ENCODE data around the gene ARID5B. TPM values are rescaled to one million over a fixed set of nuclear protein-coding genes. Genes with fewer than 3 reads are reported as not detected.

The ARID5B gene
- total and polyA plus RNA-seq, 2 of the 4 experiments (the other 2 are of a cell fraction): 41.0 to 125 TPM

DNA sequence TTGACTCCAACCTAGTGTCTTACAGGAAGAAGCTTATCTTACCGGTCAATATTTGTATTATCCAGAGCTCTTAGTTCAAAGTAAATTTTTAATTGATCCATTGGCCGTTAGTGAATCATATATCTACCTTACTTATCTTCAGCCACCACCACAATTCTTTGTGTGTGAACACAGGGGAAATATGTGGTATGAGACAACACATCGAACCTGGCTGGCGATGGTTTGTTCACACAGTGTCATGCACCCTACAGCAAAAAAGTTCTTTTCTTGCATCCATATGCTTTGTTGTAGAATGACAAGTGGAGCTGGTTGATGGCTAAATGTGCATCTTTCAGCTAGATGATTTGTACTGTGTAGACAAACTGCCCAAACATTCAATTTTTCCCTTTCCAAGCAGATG lies 65.8 kb downstream of the ARID5B start:
- POLR2A ChIA-PET (ENCODE audit: unreplicated experiment): interaction anchor here (0.6 kb wide), 1 partner anchor 37 kb away, joined by 3 read pairs; no protein-coding TSS in a partner anchor
- intact Hi-C loops (cut with micrococcal nuclease) (no loop called here), in situ Hi-C loops (cut with MboI; ENCODE audit: low sequenced_read_pairs) (no loop called here), dilution Hi-C loops (cut with HindIII; ENCODE audit: low sequenced_read_pairs, unreplicated experiment) (no loop called here)
- Histone ChIP-seq H3K9me3 (ENCODE audit: control insufficient read depth, insufficient read depth, low read length) (no peaks in the 10 kb centered on the region), H3K27ac (ENCODE audit: insufficient read depth, low read length) (no peak overlapping the region), H3K27me3 (ENCODE audit: control insufficient read depth, insufficient read depth, low read length) (no peaks in the 10 kb centered on the region), H3K79me1 (ENCODE audit: low read depth in 1 of 2, low read length in 2 of 2) (peaks cover 29 to 57% of the 10 kb centered on the region in 2 experiments), H4K8ac (ENCODE audit: low read depth in 2 of 2, low read length in 2 of 2) (no peak overlapping the region), H3K23ac (ENCODE audit: low read depth, low read length) (no peak overlapping the region), H4K20me1 (ENCODE audit: insufficient read depth, low read length) (peaks cover 3% of the 10 kb centered on the region; the same call in 1 of the 2 replicates), H2AK5ac (ENCODE audit: low read depth, low read length) (no peak overlapping the region), H3K14ac (replicated peaks; ENCODE audit: low read depth, low read length) (no peak overlapping the region), H3K9ac (ENCODE audit: low read depth, low read length) (no peak overlapping the region), H4K91ac (ENCODE audit: insufficient read depth, low read depth, low read length) (no peak overlapping the region), H3K9me1 (ENCODE audit: insufficient read depth, low read length) (peaks cover 13% of the 10 kb centered on the region), H2BK5ac (ENCODE audit: low read depth, low read length, poor library complexity, severe bottlenecking) (no peak overlapping the region), H2BK15ac (ENCODE audit: low read depth, low read length) (no peak overlapping the region), H2BK120ac (ENCODE audit: low read depth, low read length) (no peak overlapping the region), H3K4me3 (ENCODE audit: insufficient read depth, low read depth, low read length) (no peak overlapping the region), H3K18ac (ENCODE audit: low read depth, low read length) (no peak overlapping the region), H2AFZ (replicated peaks; ENCODE audit: low read length, poor library complexity) (no peak overlapping the region), H3K4me2 (ENCODE audit: low read depth, low read length) (no peak overlapping the region), H2BK20ac (ENCODE audit: low read depth, low read length) (no peak overlapping the region), H3K56ac (ENCODE audit: extremely low read depth, insufficient read depth, low read length) (no peak overlapping the region), H4K5ac (ENCODE audit: low read depth, low read length) (no peak overlapping the region), H2AK9ac (replicated peaks; ENCODE audit: low read depth, low read length, poor library complexity) (no peak overlapping the region), H3K4ac (ENCODE audit: low read depth, low read length) (no peak overlapping the region), H3K4me1 (ENCODE audit: control insufficient read depth, insufficient read depth, low read length) (peaks cover 17% of the 10 kb centered on the region), H3K36me3 (ENCODE audit: control insufficient read depth, insufficient read depth, low read length) (peaks cover 14% of the 10 kb centered on the region)
- WGBS, 2 experiments (ENCODE audit: extremely low coverage in 2 of 2, insufficient read length in 1 of 2): no CpG with 5 or more reads among the region's 4 CpGs
- no TSS peak for BruUV-seq (replicated peaks)
- DNase-seq (no peak), ATAC-seq (ENCODE audit: low read depth) (no peak)
- TF ChIP-seq RAD21 (IDR thresholded peaks at IDR 0.05; ENCODE audit: low read length) (no peak), SMC3 (IDR thresholded peaks at IDR 0.05; ENCODE audit: low read depth, low read length) (no peak), POLR2A (IDR thresholded peaks at IDR 0.05; ENCODE audit: low read depth, low read length) (no peak)
- CTCF ChIA-PET: no interaction called here
